ENCODE data around the gene GPR155.
A peak's percentile ranks its signal among the peaks of the same experiment; 100 is the strongest.

GPR155 gene, protein sequence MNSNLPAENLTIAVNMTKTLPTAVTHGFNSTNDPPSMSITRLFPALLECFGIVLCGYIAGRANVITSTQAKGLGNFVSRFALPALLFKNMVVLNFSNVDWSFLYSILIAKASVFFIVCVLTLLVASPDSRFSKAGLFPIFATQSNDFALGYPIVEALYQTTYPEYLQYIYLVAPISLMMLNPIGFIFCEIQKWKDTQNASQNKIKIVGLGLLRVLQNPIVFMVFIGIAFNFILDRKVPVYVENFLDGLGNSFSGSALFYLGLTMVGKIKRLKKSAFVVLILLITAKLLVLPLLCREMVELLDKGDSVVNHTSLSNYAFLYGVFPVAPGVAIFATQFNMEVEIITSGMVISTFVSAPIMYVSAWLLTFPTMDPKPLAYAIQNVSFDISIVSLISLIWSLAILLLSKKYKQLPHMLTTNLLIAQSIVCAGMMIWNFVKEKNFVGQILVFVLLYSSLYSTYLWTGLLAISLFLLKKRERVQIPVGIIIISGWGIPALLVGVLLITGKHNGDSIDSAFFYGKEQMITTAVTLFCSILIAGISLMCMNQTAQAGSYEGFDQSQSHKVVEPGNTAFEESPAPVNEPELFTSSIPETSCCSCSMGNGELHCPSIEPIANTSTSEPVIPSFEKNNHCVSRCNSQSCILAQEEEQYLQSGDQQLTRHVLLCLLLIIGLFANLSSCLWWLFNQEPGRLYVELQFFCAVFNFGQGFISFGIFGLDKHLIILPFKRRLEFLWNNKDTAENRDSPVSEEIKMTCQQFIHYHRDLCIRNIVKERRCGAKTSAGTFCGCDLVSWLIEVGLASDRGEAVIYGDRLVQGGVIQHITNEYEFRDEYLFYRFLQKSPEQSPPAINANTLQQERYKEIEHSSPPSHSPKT

GRCh38 chr2:174486563-174487107 lies at the start of gene GPR155:
TSS of gene GPR155 (minus strand) at chr2:174487029. CDS start at chr2:174481956, 5,073 bp downstream.
- no peak for DNase-seq (ENCODE audit: low spot score)

GRCh38 chr2:174535757-174536703 lies 49.2 kb upstream of the GPR155 start:
- DNase-seq (ENCODE audit: low spot score), result no peak

DNA sequence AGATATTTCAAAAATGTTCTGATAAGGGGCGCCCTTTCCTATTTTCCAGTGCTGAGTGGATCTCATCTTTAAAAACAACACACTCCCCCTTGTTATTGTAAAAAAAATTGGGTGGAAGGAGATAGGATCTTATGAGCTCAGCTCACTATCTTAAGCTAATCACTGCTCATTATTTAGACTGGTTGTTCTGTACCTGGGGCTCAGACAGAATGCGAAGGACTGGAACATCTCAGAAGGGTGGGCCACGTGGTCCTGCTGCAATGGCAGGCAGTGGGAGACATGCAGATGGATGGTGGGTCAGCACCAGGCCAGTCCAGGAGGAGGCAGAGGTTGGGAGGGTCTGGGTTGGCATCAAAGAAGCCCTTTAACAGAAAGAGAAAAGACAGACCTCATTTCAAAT lies 48.3 kb upstream of the GPR155 start:
- no peak for DNase-seq (ENCODE audit: low spot score)

DNA sequence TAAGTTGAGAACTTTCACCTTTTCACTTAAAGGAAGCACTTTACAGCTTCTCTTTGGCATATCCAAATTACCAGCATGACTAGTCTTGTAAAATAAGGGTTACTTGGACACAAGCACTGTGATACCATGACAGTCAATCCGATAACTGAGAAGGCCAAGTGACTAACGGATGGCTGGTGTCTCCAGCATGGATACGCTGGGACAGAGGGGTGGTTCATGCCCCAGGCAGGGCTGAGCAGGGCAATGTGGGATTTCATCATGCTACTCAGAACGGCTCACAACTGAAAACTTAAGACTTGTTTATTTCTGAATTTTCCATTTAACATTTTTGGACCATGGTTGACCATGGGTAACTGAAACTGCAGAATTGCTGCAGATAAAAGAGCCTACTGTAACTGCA lies 43.1 kb upstream of the GPR155 start:
- no peak for DNase-seq (ENCODE audit: low spot score)

DNA sequence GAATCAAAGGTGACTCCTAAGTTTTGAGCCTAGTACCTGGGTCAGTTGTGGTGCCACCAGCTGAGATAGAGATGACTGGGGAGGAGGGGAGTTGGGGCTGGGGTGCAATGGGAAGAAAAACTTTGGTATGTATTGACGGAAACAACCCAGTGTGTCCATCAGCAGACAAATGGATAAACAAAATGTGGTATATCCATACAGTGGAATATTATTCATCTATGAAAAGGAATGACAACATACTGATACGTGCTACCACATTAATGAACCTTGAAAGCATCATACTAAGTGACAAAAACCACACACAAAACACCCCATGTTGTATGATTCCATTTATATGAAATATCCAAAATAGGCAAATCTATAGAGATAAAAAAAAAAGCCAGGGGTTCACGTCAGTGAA lies 41.1 kb upstream of the GPR155 start:
- no peak for DNase-seq (ENCODE audit: low spot score)

DNA sequence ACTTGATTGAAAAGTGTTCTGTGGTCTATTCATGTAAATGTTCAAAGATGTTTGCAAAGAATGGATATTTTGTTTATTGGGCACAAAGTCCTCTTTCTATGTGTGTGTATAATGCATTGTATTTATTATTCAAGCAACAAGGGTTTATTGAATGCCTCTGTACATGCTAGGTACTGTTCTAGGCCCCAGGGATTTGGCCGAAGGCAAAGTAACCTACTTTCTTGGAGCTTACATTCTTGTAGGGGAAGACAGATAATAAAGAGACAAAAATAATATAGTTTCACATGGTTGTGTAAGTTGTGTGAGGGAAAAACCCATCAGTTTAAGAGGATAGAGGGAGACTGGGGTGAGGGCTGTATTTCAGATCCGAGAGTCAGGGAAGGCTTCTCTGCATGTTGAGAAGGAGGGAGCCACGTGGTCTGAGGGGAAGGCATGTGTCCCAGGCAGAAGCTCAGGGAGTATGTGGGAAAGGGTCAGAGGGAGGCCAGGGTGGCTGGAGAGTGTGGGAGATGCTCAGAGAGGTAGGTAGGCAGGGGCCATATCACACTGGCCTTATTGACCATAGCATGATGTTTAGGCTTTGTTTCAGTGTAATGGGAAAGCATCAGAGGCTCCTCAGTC lies 40.4 kb upstream of the GPR155 start:
- no peak for DNase-seq (ENCODE audit: low spot score)

- no peak for DNase-seq (ENCODE audit: low spot score)
Measured at GRCh38 chr2:174524527-174524926, 37.7 kb upstream of the GPR155 start.

- peak; percentile 11 for DNase-seq (ENCODE audit: low spot score)
Measured at GRCh38 chr2:174522553-174522952, 35.7 kb upstream of the GPR155 start.

DNA sequence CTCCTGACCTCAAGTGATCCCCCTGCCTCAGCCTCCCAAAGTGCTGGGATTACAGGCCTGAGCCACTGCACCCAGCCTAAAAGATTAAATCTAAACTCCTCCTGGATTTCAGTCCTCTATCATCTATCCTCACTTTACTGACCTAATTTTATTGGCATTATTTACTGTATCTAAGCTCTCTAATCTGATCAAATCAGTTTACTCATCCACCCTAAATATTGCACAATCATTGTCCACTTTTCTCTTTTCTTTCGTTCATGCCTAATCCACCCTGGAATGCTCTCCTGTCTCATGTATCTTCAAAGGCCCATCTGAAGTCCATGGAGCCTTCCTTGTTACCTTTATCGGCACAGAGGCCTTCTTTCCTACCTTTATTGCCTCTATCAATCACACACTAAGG lies 31.6 kb upstream of the GPR155 start:
- DNase-seq (ENCODE audit: low spot score), result no peak

GRCh38 chr2:174516501-174517378 lies 29.9 kb upstream of the GPR155 start:
- DNase-seq (ENCODE audit: low spot score), result no peak

GRCh38 chr2:174512345-174512744 lies 25.5 kb upstream of the GPR155 start:
- no peak for DNase-seq (ENCODE audit: low spot score)

GRCh38 chr2:174511580-174512260 lies 24.9 kb upstream of the GPR155 start:
- no peak for DNase-seq (ENCODE audit: low spot score)

DNA sequence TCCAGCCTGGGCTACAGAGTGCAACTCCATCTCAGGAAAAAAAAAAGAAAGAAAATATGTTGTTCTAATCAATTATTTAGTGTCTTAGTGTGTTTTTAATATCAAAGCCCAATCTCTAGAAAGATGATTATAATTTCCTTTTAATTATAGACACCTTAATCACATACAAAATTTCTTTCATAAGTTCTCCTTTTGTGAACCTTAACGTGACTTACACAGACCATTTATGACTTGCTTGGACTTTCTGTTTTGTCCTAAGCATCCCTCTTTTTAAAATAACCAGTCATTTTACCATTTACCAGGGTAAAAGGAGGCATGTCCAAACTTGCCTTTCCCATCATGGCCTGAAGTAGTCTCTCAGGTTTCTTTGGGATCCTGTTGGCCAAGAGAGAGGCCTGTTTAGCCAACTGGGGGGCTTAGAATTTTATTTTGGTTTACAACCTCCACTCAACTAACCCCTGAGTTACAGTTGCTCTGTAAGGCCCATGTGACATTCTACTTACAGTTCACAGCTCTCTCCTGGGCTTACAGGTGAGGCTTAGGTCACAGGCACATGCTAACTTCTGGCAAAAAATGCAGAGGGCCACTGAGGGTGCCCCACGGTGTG lies 23.9 kb upstream of the GPR155 start:
- DNase-seq (ENCODE audit: low spot score), result no peak

DNA sequence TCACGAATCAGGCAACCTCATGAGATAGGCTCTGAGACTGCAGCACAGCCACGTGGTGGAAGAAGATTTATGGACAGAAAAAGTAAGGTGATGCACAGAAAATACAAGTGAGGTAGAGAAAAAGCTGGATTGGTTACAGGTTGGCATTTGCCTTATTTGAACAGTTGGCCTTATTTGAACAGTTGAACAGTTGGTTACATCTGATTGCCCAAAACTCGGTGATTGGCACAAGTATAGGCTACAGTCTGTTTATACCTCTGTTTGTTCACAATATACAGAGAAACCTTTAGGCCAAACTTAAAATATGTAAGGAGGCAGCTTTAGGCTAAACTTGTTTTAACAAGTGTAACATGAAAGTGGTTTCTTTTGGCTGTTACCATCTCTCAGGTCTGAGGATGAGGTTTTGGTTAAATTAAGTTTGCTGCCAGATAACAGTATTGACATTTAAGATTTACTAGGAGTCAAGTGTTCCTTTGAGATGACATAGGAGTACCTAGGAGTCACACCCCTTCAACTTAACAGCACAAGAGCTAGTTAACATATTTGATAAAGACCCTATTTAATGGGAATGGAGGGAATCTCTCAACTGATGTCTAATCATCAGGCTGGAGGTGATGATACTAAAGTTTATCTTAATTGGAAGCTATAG lies 16.5 kb upstream of the GPR155 start:
- DNase-seq (ENCODE audit: low spot score), result no peak

- no peak for DNase-seq (ENCODE audit: low spot score)
Measured at GRCh38 chr2:174499371-174499770, 12.5 kb upstream of the GPR155 start.

DNA sequence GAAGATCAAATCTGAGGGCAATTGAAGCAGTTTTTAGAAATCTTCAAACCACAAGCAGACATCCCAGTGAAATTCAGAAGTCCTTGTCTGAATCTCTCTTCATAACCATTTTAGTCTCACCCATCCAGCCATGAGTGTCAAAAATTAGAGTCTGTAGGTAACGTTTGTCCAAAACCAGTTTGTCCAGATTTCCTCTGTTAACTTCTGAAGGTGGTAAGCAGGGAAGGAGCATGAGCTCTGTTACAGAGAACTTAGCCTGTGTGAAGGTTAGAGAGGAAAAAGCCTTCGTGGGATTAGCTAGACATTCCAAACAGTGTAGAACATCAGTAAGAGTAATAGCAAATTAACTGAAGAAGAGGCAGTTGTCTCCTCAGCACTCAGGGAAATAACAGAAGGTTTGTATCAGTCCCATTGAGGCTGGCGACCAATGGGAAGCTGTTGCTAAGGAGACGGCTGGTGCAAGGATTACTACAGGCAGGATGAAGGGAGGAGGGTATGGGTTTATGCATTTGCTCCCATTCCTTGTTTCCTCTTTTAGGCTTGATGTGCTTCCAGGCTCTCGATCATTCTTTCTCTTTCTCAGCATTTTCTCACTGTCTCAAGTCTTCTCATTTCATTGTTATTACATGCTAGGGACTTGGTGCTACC lies 8.7 kb upstream of the GPR155 start:
- DNase-seq (ENCODE audit: low spot score), result peak; percentile 46

DNA sequence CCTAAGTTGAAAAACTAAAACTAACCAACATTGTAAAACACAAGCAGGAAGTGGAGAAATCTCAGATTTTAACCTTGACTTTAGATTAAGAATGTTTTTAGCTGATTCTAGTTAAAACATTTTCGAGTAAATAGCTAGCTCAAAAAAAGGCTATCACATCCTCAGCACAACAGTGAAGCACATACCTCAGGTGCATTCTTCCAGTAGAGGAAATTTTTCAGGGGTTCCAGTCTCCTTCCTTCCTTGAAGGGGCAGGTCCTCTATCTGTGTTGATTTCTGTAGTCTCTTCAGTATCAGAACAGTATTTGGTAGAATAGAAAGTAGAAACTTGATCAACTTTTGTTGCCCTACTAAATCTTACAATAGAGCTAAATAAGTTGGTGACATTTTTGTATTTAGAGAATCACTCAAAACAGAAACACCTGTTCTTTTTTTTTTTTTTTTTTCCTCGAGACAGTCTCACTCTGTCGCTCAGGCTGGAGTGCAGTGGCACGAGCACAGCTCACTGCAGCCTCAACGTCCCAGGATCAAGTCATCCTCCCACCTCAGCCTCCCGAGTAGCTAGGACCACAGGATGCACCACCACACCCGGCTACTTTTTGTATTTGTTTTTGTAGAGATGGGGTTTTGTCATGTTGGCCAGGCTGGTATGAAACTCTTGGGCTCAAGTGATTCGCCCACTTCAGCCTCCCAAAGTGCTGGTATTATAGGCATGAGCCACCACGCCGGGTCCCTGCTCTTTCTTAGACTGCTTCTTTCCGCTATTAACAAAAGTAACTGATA lies 6.9 kb upstream of the GPR155 start:
- no peak for DNase-seq (ENCODE audit: low spot score)
